ENCODE results near the gene TNFAIP8L3.
"Not testable (repeated sequence)": the region's sequence is repeated elsewhere in the genome, so short reads cannot be mapped to it uniquely, and the experiment has no call there.

Gene TNFAIP8L3

DNA sequence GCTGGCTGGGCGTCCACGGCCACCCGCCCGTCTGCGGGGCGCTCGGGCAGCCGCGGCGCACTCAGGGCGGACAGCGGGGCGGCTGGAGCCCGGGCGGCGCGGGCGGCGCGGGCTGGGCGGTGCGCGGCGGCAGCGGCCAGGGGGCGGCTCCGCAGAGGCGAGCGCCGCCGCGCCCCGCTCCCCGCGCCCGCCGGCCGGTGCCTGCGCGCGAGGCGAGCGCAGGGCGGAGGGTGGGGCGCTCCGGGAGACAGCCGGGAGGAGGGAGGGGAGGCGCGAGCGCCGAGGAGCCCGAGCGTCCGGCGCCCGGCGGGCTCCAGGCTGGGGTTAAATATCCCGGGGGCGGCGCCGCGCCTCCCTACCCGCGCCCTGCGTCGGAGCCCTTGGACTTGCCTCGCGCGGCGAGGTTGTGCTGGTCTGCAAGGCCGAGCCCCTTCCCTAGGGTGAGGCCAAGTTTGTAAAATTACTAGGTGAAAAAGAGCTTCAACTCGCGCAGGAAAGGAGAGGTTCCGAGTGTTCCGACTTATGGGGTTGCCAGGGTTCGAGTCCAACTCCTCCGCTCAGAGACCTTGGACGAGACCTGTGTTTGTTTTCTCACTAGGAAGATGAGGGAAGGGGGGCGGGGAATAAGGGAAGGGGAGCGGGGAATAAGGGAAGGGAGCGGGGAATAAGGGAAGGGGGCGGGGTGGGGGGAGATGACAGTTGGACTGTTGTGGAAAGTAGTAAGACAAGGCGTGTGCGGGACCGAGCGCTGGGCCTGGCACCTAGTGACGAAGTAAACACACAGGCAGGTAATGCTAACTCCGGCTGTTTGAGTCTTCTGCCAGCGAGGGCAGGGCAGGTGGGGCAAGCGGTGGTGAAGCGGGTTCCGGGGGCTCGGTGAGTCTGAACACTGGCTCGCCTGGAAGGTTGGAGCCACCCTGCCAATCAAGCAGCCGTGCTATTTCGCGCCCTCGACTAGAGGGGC lies at the start of gene TNFAIP8L3:
TSS of gene TNFAIP8L3 (minus strand) at position 301 of the 964 bp plus-strand sequence. CDS start 311 bp downstream, outside the sequence.
- DNase-seq (ENCODE audit: low spot score): no peak

DNA sequence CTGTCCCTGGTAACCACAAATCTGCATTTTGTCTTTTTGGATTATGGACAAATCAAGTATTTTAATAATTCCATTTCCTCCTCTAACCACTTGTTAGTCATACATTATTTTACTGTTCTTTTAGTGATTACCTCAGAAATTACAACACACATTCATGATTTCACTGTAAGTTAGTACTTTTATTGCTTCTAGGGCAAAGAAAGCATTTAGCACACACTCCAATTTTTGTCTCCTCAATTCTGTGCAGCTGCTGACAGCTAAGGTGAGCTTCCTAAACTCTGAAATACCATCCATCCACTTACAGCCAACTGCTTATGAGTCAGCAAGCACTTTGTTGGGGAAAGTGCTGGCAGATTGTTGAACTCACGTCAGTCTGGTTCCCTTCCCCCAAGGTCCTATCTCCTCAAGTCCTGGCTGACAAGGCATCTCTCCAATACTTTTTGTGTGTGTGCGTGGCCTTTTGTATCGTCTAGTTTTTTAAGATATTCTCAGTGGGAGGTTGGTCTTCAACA lies 49.4 kb upstream of the TNFAIP8L3 start:
- peak; percentile 62 for DNase-seq (ENCODE audit: low spot score)

DNA sequence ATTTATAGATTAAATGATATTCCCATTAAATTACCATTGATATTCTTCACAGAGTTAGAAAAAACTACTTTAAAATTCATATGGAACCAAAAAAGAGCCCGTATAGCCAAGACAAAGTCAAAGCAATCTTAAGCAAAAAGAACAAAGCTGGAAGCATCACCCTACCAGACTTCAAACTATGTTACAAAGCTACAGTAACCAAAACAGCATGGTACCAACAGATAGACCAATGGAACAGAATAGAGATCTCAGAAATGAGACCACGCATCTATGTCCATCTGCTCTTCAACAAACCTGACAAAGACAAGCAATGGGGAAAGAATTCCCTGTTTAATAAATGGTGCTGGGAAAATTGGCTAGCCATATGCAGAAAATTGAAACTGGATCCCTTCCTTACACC lies 45.6 kb upstream of the TNFAIP8L3 start:
- DNase-seq (ENCODE audit: low spot score): not testable (repeated sequence)

DNA sequence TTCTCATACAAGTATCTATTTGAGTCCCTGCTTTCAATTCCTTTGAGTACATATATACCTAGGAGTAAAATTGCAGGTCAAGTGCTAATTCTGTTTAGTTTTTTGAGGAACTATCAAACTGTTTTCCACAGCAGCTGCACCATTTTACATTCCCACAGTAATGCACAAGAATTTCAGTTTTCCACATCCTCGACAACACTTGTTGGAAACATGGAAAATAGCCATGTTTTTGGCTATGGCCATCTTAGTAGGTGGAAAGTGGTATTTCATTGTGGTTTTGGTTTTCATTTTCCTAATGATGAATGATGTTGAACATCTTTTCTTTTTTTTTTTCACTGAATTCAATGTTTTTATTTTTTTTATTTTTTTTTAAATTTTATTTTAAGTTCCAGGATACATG lies 44.4 kb upstream of the TNFAIP8L3 start:
- no peak for DNase-seq (ENCODE audit: low spot score)

DNA sequence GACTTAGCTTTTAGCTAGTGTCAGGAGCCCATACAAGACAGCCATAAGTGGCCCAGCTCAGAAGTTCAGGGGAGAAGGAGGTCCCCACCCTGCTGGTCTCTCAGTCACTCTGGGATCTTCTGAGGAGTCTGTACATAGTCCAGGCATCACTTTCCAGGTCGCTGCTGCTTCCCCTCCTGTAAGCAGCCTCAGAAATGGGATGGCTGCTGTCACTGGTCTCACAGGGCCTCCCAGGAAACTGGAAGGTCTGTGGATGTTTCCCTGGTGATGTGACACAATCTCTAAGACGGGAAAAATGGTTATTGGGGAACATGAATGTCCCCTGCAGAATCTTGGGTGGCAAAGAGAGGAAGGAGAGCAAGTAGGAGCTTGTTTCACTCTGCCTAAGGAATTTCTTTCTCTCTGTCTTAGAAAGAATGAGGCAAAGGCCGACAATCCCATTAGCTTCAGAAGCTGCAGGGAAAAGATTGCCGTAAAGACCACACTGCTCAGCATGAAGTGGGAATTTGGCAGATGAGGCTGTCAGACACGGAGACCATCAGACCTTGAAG lies 43.2 kb upstream of the TNFAIP8L3 start:
- no peak for DNase-seq (ENCODE audit: low spot score)

DNA sequence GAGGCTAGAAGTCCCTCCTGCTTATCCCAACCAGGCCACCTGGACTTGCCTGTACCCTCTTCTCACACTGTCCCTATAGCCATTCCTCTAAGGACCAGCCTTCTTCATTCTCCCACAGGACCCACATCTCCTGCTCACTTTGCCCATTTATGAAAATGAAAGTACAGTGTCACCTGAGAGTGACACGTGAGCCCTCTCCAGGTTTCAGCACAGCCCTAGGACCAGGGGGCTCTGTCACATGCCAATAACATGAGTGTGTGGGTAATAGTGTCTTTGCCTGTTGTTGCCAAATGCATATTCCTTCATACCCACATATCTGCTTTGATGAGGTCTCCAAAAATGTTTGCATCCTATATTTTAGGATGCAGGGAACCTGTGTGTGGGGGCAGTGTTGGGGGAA lies 42.3 kb upstream of the TNFAIP8L3 start:
- DNase-seq (ENCODE audit: low spot score): no peak

DNA sequence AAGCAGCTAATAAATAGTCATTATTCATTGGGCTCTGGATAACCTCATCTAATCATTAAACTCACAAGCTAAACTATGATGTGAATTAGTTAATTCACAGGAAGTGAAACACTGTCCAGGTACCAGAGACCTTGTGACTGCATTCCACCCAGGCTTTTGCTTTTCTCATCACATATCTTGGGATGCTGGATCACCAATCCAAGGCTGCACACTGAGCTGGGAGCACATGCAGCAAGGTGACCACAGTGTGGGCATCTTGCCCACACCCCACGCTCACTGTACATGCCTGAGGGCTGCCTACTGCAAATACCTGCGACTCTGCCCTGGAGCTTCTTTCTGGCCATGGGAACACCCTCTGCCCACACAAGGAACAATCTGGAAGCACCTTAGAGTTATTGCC lies 40.6 kb upstream of the TNFAIP8L3 start:
- DNase-seq (ENCODE audit: low spot score): peak; percentile 94

DNA sequence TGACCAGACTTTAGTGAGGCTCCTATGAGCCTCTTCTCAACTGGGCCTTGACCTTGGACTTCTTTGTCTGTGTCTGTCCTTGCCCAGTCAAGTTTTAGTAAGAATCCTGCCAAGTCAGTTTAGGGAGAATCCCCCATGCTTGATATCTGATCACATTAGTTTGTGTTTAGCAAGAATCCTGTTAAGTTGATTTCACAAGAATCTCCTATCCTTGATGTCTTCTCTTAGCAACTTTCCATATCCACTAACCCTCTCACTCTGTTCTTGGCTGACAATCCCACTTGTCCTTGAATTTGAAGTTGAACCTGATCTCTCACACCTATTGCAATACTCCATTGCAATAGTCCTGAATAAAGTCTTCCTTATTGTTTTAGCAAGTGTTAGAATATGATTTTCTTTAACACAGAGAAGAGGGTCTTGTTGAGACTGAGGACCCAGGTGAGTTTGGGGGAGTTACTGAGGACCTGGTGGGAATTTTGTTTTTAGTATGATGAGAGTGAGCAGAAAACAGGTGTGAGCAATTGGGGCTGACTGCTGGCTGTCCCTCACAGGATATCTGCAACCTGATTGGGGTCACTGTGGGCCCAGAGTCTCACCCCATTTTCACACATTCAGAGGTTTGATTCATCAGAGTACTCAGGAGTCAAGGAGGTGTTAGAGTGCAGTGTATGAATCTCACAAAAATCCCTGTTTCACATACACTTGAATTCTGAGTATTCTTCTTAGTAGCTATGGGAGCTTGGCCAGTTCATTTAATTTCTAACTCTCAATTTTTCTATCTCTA lies 39.9 kb upstream of the TNFAIP8L3 start:
- no peak for DNase-seq (ENCODE audit: low spot score)

DNA sequence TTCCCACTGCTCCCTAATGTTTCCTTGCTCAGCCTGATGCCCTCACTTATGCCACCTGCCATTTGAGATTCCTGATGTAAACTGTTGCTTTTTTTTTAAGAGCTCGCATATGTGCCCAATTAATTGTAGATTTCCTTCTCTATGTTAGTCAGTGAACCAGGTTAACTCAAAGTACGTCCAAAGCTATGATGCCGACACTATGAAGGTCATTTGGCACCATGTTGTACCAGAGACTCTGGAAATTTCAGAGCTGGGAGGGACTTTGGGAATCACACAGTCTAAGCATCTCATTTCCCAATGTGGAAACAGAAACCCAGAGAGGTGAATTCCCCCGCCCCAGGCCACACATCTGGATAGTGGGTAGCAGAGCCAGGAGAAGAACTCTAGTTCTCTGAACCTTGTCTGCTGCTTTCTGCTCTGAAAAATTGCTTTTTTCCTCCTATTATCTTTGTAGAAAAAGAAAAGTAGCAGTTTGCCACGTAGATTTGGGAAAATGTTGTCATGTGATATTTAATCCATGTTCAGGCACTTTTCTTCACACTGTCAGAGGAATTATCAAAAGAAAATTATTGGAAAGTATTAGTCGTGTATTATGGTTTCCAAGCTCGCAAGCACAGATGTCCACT lies 38.5 kb upstream of the TNFAIP8L3 start:
- no peak for DNase-seq (ENCODE audit: low spot score)

DNA sequence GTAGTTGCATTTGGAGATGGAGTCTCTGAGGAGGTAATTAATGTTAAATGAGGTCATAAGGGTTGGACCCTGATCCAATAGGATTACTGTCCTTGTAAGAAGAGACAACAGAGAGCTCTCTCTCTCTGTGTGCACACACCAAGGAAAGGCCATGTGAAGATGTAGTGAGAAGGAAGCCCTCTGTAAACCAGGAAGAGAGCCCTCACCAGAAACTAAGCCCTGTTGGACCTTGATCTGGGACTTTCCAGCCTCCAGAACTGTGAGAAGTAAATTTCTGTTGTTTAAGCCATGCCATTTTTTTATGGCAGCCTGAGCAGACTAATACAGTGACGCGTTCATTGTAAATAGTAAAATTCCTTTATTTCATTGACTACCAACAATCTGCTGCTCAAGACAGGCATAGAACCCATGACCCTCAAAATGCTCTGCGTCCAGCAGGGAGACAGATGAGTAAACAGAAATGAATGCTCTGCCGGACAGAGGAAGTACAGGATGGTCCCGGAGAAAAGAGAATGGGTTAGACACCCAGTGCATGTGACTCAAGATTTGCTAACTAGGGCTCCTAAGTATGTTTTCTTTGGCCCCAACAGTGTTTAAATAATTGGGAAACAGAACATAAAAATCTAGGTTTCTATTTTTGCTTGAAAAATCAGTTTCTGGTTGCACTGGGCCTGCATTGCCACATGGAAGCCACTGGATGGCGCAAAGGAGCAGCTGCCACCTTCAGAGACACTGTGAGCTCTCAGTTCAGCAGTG lies 37.9 kb upstream of the TNFAIP8L3 start:
- peak; percentile 96 for DNase-seq (ENCODE audit: low spot score)

DNA sequence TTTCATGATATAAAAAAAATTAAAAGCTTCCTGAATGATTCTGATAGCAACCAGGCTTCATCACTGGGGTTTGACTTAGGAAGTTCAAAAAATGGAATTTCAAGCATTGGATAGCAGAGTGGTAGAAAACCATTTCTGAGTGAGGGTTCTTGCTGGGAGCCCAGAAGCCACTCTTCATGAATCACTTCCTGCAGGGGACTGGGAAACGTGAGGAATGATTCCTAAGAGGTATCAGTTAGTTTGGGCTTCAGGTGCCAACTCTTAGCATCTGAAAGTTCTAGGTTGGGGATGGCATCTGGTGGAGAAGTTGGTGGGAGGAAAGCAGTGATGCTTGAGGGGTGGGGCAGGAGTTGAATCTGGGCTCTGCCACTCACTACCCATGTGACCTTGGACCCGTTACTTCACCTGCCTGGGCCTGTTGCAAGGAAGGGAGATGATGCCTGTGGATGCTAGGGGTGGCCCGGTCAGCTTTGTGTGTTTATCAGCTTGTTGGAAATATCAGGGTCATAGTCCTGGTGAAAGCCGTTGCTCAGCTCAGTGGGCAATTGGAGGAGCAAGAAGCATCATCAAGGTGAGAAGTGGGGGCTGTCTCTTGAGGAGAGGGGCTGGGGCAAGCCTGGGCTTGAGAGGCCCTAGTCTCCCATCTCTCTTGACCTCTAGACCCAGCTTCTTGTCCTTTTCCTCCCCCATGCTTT lies 37.0 kb upstream of the TNFAIP8L3 start:
- peak; percentile 53 for DNase-seq (ENCODE audit: low spot score)

DNA sequence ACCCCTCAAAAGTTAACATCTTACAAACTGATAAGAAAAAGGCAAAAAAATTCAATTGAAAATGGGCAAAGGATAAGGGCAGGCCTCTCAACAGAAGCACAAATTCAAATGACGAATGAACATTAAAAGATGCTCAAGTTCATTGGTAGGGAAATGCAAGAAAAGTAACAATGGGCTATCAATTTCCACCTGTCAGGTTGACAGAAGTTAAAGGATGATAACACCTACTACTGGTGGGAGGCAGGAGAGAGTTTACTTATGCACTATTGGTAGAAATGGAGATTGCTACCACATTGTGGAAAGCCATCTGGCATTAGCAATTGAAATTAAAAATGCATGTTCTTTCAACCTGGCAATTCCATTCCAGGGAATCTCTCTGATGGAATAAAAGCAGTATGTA lies 35.6 kb upstream of the TNFAIP8L3 start:
- DNase-seq (ENCODE audit: low spot score): no peak

DNA sequence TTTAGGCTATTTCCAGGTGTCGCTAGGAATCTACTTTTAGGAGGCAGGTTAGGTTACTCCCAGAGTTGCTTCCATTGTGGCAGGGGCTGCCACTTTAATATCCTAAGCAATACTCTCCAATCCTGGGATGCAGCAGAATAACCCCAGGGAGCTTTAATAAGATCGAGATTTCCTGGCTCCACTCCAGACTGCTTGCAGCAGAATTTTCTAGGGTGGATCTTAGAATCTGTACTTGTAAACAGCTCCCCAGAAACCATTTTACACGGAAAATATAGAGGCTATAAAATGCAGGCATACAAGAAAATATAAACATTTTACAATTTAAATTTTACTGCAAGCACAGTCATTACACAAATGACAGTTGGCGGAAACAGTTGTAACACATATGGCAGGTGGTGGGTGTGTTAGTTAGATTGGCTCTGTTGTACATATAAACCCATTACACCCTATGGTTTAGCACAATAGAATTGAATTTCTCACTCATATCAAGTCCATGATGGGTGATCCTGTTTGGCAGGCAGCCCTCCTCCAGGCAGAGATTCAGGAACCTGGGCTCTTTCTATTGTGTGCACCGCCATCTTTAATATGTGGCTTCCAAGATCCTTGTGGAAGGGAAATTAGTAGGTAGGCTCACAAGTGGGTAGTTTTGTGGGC lies 35.0 kb upstream of the TNFAIP8L3 start:
- DNase-seq (ENCODE audit: low spot score): no peak

DNA sequence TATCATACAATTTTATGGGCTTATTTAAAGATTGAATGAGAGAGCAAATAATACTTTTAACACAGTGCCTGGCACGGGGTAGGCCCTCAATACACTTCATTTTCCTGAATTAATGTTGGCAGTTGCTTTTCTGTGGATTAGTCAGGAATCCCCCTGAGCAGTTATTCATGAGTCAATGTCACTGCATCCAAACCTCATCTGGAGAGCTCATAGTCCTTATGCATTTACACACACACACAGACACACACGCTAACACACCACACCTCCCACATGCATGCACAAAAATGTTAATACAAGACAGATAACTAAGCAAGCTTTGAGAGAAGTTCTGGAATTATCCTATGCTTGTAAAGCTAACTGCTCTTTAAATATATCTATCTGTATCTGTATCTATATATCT lies 34.0 kb upstream of the TNFAIP8L3 start:
- peak; percentile 15 for DNase-seq (ENCODE audit: low spot score)

DNA sequence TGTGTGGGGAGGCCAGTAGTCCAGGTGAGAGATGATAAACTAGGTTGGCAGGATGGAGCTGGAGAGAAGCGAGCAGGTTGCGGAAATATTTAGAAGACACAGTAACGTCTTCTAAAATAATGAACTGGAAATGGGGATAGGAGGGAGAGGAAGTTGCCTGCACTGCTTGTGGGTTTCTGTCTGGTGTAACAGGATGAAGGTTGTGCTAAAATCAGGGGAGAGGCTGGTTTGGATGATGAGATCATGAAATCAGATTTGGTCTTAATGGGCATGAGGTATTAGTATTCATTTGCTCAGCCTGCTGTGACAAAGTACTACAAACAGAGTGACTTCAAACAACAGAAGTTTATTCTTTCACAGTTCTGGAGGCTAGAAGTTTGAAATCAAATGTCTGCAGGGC lies 32.1 kb upstream of the TNFAIP8L3 start:
- no peak for DNase-seq (ENCODE audit: low spot score)

DNA sequence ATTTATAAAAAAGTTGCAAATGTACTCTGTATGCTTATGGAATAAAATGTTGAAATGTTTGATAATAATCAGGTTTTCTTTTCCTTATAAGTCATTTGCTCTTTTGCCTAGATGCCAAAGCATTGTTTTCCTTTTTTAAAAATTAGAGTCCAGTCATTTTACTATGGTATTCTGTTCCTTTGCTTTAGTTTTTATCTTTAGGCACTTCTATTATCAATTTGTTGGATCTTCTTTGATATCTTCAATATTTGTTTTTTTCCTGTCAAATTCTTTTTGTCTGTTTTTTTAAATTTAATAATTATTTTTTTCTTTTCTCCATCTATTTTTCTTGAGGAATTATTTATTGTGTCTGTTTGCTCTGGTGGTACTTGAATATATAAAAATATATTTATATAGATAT lies 28.3 kb upstream of the TNFAIP8L3 start:
- not testable (repeated sequence) for DNase-seq (ENCODE audit: low spot score)

DNA sequence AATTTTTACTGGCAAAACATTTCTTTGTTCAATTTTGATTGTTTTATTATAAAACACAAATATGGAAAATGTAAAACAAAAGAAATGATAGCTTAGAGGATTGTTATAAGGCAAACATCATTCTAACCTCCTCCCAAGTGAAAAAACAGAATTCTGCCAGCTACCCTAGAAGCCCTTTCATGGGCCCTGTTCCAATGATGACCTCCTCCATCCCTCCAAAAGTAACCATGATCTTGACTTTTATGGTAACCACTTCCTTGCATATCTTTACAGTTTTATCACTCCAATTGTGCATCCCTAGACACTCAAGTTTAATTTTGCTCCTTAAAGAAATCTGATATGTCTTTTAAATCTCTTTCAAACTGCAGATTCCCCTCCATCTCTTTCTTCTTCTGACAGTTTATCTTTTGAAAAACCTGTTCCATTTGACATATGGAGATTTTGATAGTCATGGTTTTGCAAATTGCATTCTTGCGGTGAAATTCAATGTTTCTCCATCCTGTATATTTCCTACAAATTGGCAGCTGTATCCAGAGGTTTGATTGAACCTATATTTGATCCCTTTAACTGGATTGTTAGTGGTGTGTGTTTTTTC lies 27.0 kb upstream of the TNFAIP8L3 start:
- DNase-seq (ENCODE audit: low spot score): no peak

DNA sequence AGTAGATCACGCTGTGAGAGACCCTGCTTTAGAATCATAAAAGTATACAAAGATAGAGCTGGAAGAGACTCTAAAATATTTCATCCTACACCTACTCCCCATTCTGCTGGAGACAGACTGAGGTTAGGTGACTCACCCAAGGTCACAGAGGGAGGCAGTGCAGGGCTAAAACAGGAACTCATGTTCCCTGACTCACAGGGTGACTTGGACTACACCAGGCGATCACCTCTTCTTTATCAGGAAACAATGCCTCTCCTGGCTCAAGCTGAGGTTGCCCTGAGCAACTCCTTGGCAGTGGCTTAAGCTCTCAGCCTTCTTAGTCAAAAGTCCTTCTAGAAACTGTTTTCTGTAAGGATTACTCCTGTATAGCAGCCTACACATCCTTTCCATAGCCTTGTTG lies 26.4 kb upstream of the TNFAIP8L3 start:
- peak; percentile 98 for DNase-seq (ENCODE audit: low spot score)

DNA sequence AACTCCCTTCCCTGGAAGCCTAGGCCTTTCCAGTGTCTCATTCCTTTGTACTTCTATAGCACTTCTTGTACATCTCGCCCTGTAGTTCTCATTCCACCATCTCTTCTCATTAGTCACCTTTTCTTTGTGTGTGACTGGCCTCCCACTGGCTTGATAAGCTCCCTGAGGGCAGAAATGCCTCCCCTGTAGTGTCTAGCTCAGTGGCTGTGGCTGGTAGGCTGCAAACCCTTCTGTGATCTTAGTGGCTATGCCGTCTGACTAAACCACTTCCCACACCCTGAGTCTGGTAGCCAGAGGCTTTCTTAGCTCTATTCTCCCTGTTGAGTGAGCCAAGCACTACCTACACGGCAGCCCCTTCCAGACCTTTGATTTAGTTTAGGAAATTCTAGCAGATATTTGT lies 24.4 kb upstream of the TNFAIP8L3 start:
- no peak for DNase-seq (ENCODE audit: low spot score)

DNA sequence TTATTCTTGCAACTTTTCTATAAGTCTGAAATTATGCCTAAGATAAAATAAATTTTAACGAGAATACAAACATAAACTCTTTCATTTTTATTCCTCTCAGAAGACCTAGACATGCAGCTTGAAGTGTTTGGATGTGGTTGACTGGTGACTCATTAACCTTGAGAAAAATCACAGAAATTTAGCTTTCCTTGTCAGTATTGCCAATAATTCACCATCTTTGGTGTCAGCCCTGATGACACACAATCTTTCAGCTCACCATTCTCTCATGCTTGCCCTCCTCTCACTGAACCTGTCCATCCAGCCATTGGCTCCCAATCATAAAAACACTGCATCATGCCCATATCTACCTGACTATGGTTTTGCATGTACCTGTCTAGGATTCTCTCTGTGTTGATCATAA lies 22.6 kb upstream of the TNFAIP8L3 start:
- DNase-seq (ENCODE audit: low spot score): peak; percentile 75

Data from kidney tubule cell (primary cell).